HG03045 (cell line): ENCODE measurements around the gene PRKCB.
A peak's percentile ranks its signal among the peaks of the same experiment; 100 is the strongest.

Experiments used
- ATAC-seq: cut with Tn5 transposase; IDR thresholded peaks from one replicate; pipeline ENCODE4 v1.9.1; 2021; ENCODE audit warnings: mild to moderate bottlenecking, moderate library complexity; ENCODE audit not compliant: unreplicated experiment

PRKCB gene

GRCh38 chr16:23863511-23864422, 28.0 kb downstream of the PRKCB start:
- ATAC-seq = peak; percentile 77

GRCh38 chr16:23865853-23866252, 30.1 kb downstream of the PRKCB start:
- no peak for ATAC-seq

GRCh38 chr16:23866621-23867020, 30.8 kb downstream of the PRKCB start:
- no peak for ATAC-seq

GRCh38 chr16:23867566-23867965, 31.8 kb downstream of the PRKCB start:
- ATAC-seq = no peak

GRCh38 chr16:23868136-23868535, 32.4 kb downstream of the PRKCB start:
- no peak for ATAC-seq

GRCh38 chr16:23869052-23869451, 33.3 kb downstream of the PRKCB start:
- no peak for ATAC-seq

- ATAC-seq = no peak
These were observed 36.1 kb downstream of the PRKCB start for GRCh38 chr16:23871924-23872323.

- no peak for ATAC-seq
These were observed 39.0 kb downstream of the PRKCB start for GRCh38 chr16:23874613-23875294.

GRCh38 chr16:23876256-23876896, 40.6 kb downstream of the PRKCB start:
- no peak for ATAC-seq

- ATAC-seq = no peak
These were observed 41.6 kb downstream of the PRKCB start for GRCh38 chr16:23877107-23878070.

- ATAC-seq = no peak
These were observed 44.1 kb downstream of the PRKCB start for GRCh38 chr16:23879735-23880373.

- no peak for ATAC-seq
These were observed 53.4 kb downstream of the PRKCB start for GRCh38 chr16:23889189-23889588.

- no peak for ATAC-seq
These were observed 58.2 kb downstream of the PRKCB start for GRCh38 chr16:23893986-23894385.

- no peak for ATAC-seq
These were observed 59.3 kb downstream of the PRKCB start for GRCh38 chr16:23895052-23895451.

- no peak for ATAC-seq
These were observed 61.3 kb downstream of the PRKCB start for GRCh38 chr16:23896832-23897821.

GRCh38 chr16:23898682-23899430, 63.1 kb downstream of the PRKCB start:
- no peak for ATAC-seq

GRCh38 chr16:23899869-23900268, 64.1 kb downstream of the PRKCB start:
- ATAC-seq = no peak
